Activated B cell treated with CpG ODN at 0.5 μM for 24 hours (primary cell): ENCODE data around the gene MAP1B. TPM values are rescaled to one million over a fixed set of nuclear protein-coding genes. Genes with fewer than 3 reads are reported as not detected.

Source experiments
- ATAC-seq: fragments of 200-7000 bp; cut with Tn5 transposase; one replicate; pipeline ENCODE4 v1.10.0; 2021; ENCODE audit warnings: low read depth, mild to moderate bottlenecking, moderate library complexity
- CTCF ChIA-PET: fragments of 350-600 bp; sonication (Branson Sonifier 250); formaldehyde crosslinking; loops from one replicate; lab custom pipeline; 2021; ENCODE audit warnings: antibody characterized with exemption; lab: Charles Lee
- POLR2A ChIA-PET: fragments of 350-600 bp; sonication (Branson Sonifier 250); formaldehyde crosslinking; loops from one replicate; lab custom pipeline; 2021; ENCODE audit warnings: antibody characterized with exemption; lab: Charles Lee
- DNase-seq: peaks from one replicate; pipeline ENCODE4 v3.0.0; 2022
- H3K27ac Mint-ChIP-seq: one replicate; pipeline ENCODE4 v1.8.0; 2020; ENCODE audit warnings: mixed read lengths
- H3K27me3 Mint-ChIP-seq: one replicate; pipeline ENCODE4 v1.8.0; 2021; ENCODE audit warnings: mixed read lengths
- H3K36me3 Mint-ChIP-seq: one replicate; pipeline ENCODE4 v1.8.0; 2021; ENCODE audit warnings: low read depth, mixed read lengths
- H3K4me1 Mint-ChIP-seq: one replicate; pipeline ENCODE4 v1.8.0; 2021; ENCODE audit warnings: mixed read lengths
- H3K4me3 Mint-ChIP-seq: one replicate; pipeline ENCODE4 v1.8.0; 2020; ENCODE audit warnings: mild to moderate bottlenecking, mixed read lengths
- H3K9me3 Mint-ChIP-seq: one replicate; pipeline ENCODE4 v1.8.0; 2020; ENCODE audit warnings: mixed read lengths
- CTCF ChIP-seq: fragments of 200-600 bp; IDR thresholded peaks from one replicate; pipeline ENCODE4 v1.8.0; 2022; ENCODE audit warnings: antibody characterized with exemption, mild to moderate bottlenecking
- intact Hi-C: fragments of 100-400 bp; cut with micrococcal nuclease; formaldehyde crosslinking; loops from one replicate; pipeline ENCODE4 v1.15.1; 2024
- total RNA-seq: library from RNA; stranded (reverse); gene quantifications from 2 replicates; pipeline ENCODE4 v1.2.3, GENCODE V29; 2022

Gene MAP1B
- total RNA-seq, 1 donor from 2014 or later, result 0.09 TPM

DNA sequence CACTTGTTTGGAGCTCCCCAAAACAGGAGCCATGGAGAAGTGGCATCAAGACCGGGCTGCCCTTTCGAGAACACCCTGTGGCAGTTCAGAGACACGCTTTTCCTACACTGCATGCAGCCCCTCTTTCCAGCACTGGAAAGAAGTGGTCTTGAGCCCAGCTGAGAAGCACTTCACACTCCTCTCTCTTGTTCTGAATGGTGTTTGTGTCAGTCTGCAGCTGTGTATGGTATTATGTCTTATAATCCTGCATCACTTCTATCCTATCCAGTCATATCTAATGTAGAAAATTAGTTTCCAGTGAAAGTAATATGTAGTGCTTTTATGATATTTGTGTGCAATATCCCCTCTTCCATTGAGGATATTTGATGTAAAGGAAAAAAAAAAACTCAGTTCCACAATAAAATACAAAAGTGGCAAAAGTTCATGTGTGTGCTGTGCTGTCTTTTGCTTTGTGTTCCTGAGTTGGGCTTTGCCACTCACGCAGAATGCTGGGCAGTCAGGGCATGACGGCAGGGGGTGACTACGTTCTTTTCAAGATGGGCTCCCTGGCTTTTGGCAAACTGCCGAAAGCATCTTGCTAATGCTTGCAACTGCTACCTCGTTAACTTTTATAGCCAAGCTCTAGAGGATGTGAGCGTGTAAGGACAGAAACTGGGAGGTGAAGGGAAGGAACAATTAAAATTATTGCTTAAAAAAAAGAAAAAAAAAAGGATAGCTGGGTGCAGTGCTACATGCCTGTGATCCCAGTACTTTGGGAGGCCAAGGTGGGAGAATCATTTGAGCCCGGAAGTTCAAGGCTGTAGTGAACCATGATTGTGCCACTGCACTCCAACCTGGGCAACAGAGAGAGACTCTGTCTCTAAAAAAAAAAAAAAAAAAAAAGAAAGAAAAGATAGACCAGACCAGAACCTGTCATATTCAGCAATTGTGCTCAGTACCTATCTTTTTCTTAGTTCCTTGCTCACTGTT, 102.2 kb downstream of the MAP1B start:
- Mint-ChIP-seq H3K27me3 (no peaks in the 10 kb centered on the region), H3K9me3 (no peaks in the 10 kb centered on the region), H3K4me1 (no peaks in the 10 kb centered on the region), H3K36me3 (peaks cover 3% of the 10 kb centered on the region), H3K4me3 (no peak overlapping the region), H3K27ac (no peak overlapping the region)
- intact Hi-C loops, result no loop called here
- POLR2A ChIA-PET, result interaction anchor here (0.7 kb wide), 1 partner anchor 16 kb away, joined by 4 read pairs; no protein-coding TSS in a partner anchor
- DNase-seq (no peak), ATAC-seq (no peak)
- CTCF ChIA-PET, result no interaction called here
- no peak for TF ChIP-seq CTCF

DNA sequence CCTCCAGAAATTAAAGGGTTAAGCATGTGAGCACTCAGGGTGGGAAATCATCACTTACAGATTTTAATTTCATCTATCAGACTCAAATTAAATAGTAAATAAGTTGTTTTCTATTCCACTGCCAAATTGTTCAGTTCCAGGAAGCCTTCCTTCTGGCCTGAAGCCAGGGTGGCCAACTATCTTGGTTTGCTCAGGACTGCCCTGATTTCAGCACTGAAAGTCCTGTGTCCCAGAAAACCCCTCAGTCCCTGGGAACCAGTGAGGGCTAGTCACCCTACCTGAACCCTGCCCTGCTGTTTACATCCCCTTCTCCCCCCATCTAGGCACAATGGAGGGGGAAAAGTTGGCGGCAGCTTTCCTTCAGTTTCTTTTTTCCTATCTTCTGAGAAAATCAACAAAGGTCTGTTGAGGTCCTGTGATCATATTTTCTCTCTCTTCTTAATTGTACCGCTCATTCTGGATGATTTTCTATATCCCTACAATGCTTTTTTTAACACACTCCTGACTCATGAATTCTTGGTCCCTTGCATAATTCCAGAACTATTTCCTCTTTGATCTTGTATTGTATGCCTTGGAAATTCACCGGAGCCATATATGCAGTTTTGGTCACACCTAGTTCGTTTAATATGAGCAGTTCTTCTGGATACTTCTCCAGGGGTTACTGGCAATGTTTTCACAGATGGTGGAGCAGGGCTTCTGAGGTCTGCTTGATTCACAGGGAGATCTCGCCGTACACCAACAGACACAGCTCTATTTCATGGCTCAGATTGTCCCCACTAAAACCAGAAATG, 103.8 kb downstream of the MAP1B start:
- Mint-ChIP-seq H3K4me1 (no peaks in the 10 kb centered on the region), H3K36me3 (peaks cover 3% of the 10 kb centered on the region), H3K27me3 (no peaks in the 10 kb centered on the region), H3K9me3 (no peaks in the 10 kb centered on the region), H3K27ac (no peak overlapping the region), H3K4me3 (no peak overlapping the region)
- TF ChIP-seq CTCF, result no peak
- ATAC-seq (no peak), DNase-seq (no peak)
- CTCF ChIA-PET, result no interaction called here
- POLR2A ChIA-PET, result no interaction called here
- intact Hi-C loops, result no loop called here

GRCh38 chr5:72212171-72212570, 104.9 kb downstream of the MAP1B start:
- ChIA-PET CTCF (no interaction called here), POLR2A (no interaction called here)
- Mint-ChIP-seq H3K4me3 (no peak overlapping the region), H3K27me3 (no peaks in the 10 kb centered on the region), H3K27ac (no peak overlapping the region), H3K9me3 (no peaks in the 10 kb centered on the region), H3K36me3 (peaks cover 7% of the 10 kb centered on the region), H3K4me1 (no peaks in the 10 kb centered on the region)
- intact Hi-C loops, result no loop called here
- ATAC-seq (no peak), DNase-seq (no peak)
- TF ChIP-seq CTCF, result no peak

GRCh38 chr5:72213482-72213881, 106.2 kb downstream of the MAP1B start:
- no peak for TF ChIP-seq CTCF
- intact Hi-C loops, result no loop called here
- DNase-seq (no peak), ATAC-seq (no peak)
- H3K4me1 Mint-ChIP-seq, result no peaks in the 10 kb centered on the region
- H3K27ac Mint-ChIP-seq, result no peak overlapping the region
- no peaks in the 10 kb centered on the region for H3K9me3 Mint-ChIP-seq
- ChIA-PET POLR2A (no interaction called here), CTCF (no interaction called here)
- no peaks in the 10 kb centered on the region for H3K27me3 Mint-ChIP-seq
- no peak overlapping the region for H3K4me3 Mint-ChIP-seq
- peaks cover 20% of the 10 kb centered on the region for H3K36me3 Mint-ChIP-seq

DNA sequence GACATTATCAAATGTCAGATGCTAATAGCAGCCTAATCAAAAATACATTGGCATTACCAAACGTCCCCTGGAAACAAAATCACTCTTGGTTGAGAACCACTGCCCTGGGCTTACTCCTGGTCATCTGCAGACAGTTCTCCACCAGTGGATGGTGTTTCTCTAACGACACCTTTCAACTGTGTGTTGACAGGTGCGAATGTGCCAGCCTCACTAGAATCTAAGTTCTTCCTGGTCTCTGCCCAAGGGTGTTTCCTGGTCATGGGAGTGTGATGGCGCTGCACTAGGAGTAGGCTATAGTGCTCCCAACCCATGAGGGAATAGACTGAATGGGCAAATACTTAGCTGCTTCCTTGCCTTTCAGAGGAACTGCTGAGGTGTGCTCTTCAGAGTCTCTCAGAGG, 106.9 kb downstream of the MAP1B start:
- CTCF ChIA-PET, result no interaction called here
- Mint-ChIP-seq H3K27me3 (no peaks in the 10 kb centered on the region), H3K4me1 (no peaks in the 10 kb centered on the region), H3K4me3 (no peak overlapping the region), H3K36me3 (peaks cover 27% of the 10 kb centered on the region), H3K27ac (no peak overlapping the region), H3K9me3 (no peaks in the 10 kb centered on the region)
- no peak for TF ChIP-seq CTCF
- ATAC-seq (no peak), DNase-seq (no peak)
- intact Hi-C loops, result no loop called here
- POLR2A ChIA-PET, result no interaction called here
